Trophoblast cell (in vitro differentiated cells and primary cell): Measurements from ENCODE around the gene MAN1C1.

Source experiments
- DNase-seq, 2 donors: peaks; one replicate each; pipeline ENCODE4 v3.0.0-alpha.2; 2016
- H2AFZ ChIP-seq: 2 replicates; pipeline ENCODE4 v1.6.1; 2013; ENCODE audit warnings: low read length, moderate library complexity, mild to moderate bottlenecking; ENCODE audit not compliant: insufficient read depth, poor library complexity
- H2AK5ac ChIP-seq: 2 replicates; pipeline ENCODE4 v1.6.1; 2013; ENCODE audit warnings: mild to moderate bottlenecking, low read length
- H2BK120ac ChIP-seq: 2 replicates; pipeline ENCODE4 v1.6.1; 2013; ENCODE audit warnings: low read length, mild to moderate bottlenecking, moderate library complexity; ENCODE audit not compliant: insufficient read depth, poor library complexity
- H2BK12ac ChIP-seq: 2 replicates; pipeline ENCODE4 v1.6.1; 2013; ENCODE audit warnings: mild to moderate bottlenecking, low read length, moderate library complexity
- H2BK5ac ChIP-seq: 2 replicates; pipeline ENCODE4 v1.6.1; 2013; ENCODE audit warnings: low read length, low read depth, moderate library complexity, mild to moderate bottlenecking; ENCODE audit not compliant: poor library complexity
- H3K14ac ChIP-seq: 2 replicates; pipeline ENCODE4 v1.6.1; 2013; ENCODE audit warnings: mild to moderate bottlenecking, low read length
- H3K18ac ChIP-seq: 2 replicates; pipeline ENCODE4 v1.6.1; 2013; ENCODE audit warnings: mild to moderate bottlenecking, low read length
- H3K23ac ChIP-seq: 2 replicates; pipeline ENCODE4 v1.6.1; 2013; ENCODE audit warnings: low read length
- H3K27ac ChIP-seq: 2 replicates; pipeline ENCODE4 v1.5.1; 2013; ENCODE audit warnings: low read depth, mild to moderate bottlenecking, inconsistent platforms, low read length, moderate library complexity
- H3K27me3 ChIP-seq: 2 replicates; pipeline ENCODE4 v1.6.1; 2013; ENCODE audit warnings: inconsistent platforms, mild to moderate bottlenecking, low read length, moderate library complexity; ENCODE audit not compliant: insufficient read depth
- H3K36me3 ChIP-seq, 2 experiments: 1 replicate in 1 of 2; 2 replicates in 1 of 2; pipeline ENCODE4 v1.6.1; 2013; ENCODE audit warnings: low read length in 2 of 2, mild to moderate bottlenecking in 2 of 2, moderate library complexity in 1 of 2; ENCODE audit not compliant: insufficient read depth in 2 of 2, control insufficient read depth in 1 of 2
- H3K4ac ChIP-seq: 2 replicates; pipeline ENCODE4 v1.6.1; 2013; ENCODE audit warnings: low read depth, mild to moderate bottlenecking, low read length, moderate library complexity
- H3K4me1 ChIP-seq, 2 experiments: 1 replicate in 1 of 2; 2 replicates in 1 of 2; pipeline ENCODE4 v1.6.1; 2013; ENCODE audit warnings: low read length in 2 of 2, mild to moderate bottlenecking in 2 of 2, moderate library complexity in 1 of 2; ENCODE audit not compliant: insufficient read depth in 2 of 2, control insufficient read depth in 1 of 2
- H3K4me2 ChIP-seq: 2 replicates; pipeline ENCODE4 v1.6.1; 2013; ENCODE audit warnings: inconsistent platforms, mild to moderate bottlenecking, low read length, moderate library complexity
- H3K4me3 ChIP-seq: 2 replicates; pipeline ENCODE4 v1.5.1; 2013; ENCODE audit warnings: mild to moderate bottlenecking, low read depth, low read length, inconsistent platforms
- H3K79me1 ChIP-seq: one replicate; pipeline ENCODE4 v1.6.1; 2013; ENCODE audit warnings: low read length
- H3K79me2 ChIP-seq: 2 replicates; pipeline ENCODE4 v1.6.1; 2013; ENCODE audit warnings: low read length, mild to moderate bottlenecking; ENCODE audit not compliant: control insufficient read depth, insufficient read depth, poor library complexity
- H3K9ac ChIP-seq: 2 replicates; pipeline ENCODE4 v1.6.1; 2013; ENCODE audit warnings: mild to moderate bottlenecking, low read length
- H3K9me3 ChIP-seq: 2 replicates; pipeline ENCODE4 v1.6.1; 2013; ENCODE audit warnings: low read depth, mild to moderate bottlenecking, control low read depth, inconsistent platforms, low read length; ENCODE audit not compliant: insufficient read depth
- H4K12ac ChIP-seq: 2 replicates; pipeline ENCODE4 v1.6.1; 2013; ENCODE audit warnings: low read depth, mild to moderate bottlenecking, low read length, moderate library complexity
- H4K8ac ChIP-seq: 2 replicates; pipeline ENCODE4 v1.6.1; 2013; ENCODE audit warnings: low read depth, mild to moderate bottlenecking, low read length, moderate library complexity
- H4K91ac ChIP-seq: one replicate; pipeline ENCODE4 v1.6.1; 2013; ENCODE audit warnings: low read depth, mild to moderate bottlenecking, low read length, moderate library complexity
- WGBS: extraction: QIAGEN DNeasy Blood & Tissue Kit; methylation state at CpG from one replicate; pipeline ENCODE4 v1.1.7; 2013; ENCODE audit warnings: missing lambda C conversion rate; ENCODE audit not compliant: insufficient read length, insufficient coverage; ENCODE audit errors: extremely low coverage; 5-methylcytosine and 5-hydroxymethylcytosine counted together

MAN1C1 gene

GRCh38 chr1:25609921-25610320 is 6.7 kb upstream of the MAN1C1 start:
- Histone ChIP-seq H2BK120ac (no peak overlapping the region), H3K4me3 (no peak overlapping the region), H3K9me3 (no peaks in the 10 kb centered on the region), H3K9ac (no peak overlapping the region), H3K79me2 (no peaks in the 10 kb centered on the region), H2AFZ (no peak overlapping the region), H3K18ac (no peak overlapping the region), H3K27ac (no peak overlapping the region), H4K91ac (no peak overlapping the region), H3K23ac (no peak overlapping the region), H3K14ac (no peak overlapping the region), H3K4ac (no peak overlapping the region), H3K36me3 (no peaks in the 10 kb centered on the region), H2BK12ac (no peak overlapping the region), H3K4me2 (no peak overlapping the region), H4K12ac (no peak overlapping the region), H3K27me3 (peaks cover 4% of the 10 kb centered on the region), H2AK5ac (no peak overlapping the region), H4K8ac (no peak overlapping the region), H3K4me1 (peaks cover 0 to 2% of the 10 kb centered on the region in 2 experiments), H3K79me1 (no peaks in the 10 kb centered on the region), H2BK5ac (no peak overlapping the region)
- DNase-seq: no peak
- no CpG with 5 or more reads among the region's 6 CpGs for WGBS

GRCh38 chr1:25610822-25611630 is 5.6 kb upstream of the MAN1C1 start:
- H3K23ac ChIP-seq: no peak overlapping the region
- no peaks in the 10 kb centered on the region for H3K79me2 ChIP-seq
- peaks cover 7% of the 10 kb centered on the region for H3K27me3 ChIP-seq
- H2BK120ac ChIP-seq: no peak overlapping the region
- H4K12ac ChIP-seq: no peak overlapping the region
- peaks cover 0 to 2% of the 10 kb centered on the region in 2 experiments for H3K4me1 ChIP-seq
- no peak for DNase-seq
- H2AFZ ChIP-seq: no peak overlapping the region
- no peak overlapping the region for H3K18ac ChIP-seq
- H3K4me3 ChIP-seq: no peak overlapping the region
- no peak overlapping the region for H2BK5ac ChIP-seq
- H3K27ac ChIP-seq: no peak overlapping the region
- no peak overlapping the region for H3K14ac ChIP-seq
- H3K4ac ChIP-seq: no peak overlapping the region
- no peak overlapping the region for H2BK12ac ChIP-seq
- H3K9ac ChIP-seq: no peak overlapping the region
- no peak overlapping the region for H4K8ac ChIP-seq
- H3K36me3 ChIP-seq: no peaks in the 10 kb centered on the region
- no CpG with 5 or more reads among the region's 8 CpGs for WGBS
- no peak overlapping the region for H4K91ac ChIP-seq
- H3K9me3 ChIP-seq: no peaks in the 10 kb centered on the region
- H3K79me1 ChIP-seq: no peaks in the 10 kb centered on the region
- no peak overlapping the region for H3K4me2 ChIP-seq
- no peak overlapping the region for H2AK5ac ChIP-seq

GRCh38 chr1:25611843-25612242 is 4.7 kb upstream of the MAN1C1 start:
- no peaks in the 10 kb centered on the region for H3K36me3 ChIP-seq
- no peak overlapping the region for H2BK120ac ChIP-seq
- DNase-seq: no peak
- H3K4me3 ChIP-seq: no peak overlapping the region
- H3K23ac ChIP-seq: no peak overlapping the region
- 100% methylated on average over 1 of the region's 1 CpG for WGBS
- H3K4me1 ChIP-seq: peaks cover 0 to 5% of the 10 kb centered on the region in 2 experiments
- H4K12ac ChIP-seq: no peak overlapping the region
- H4K91ac ChIP-seq: no peak overlapping the region
- H2AFZ ChIP-seq: no peak overlapping the region
- H3K9me3 ChIP-seq: no peaks in the 10 kb centered on the region
- no peak overlapping the region for H2BK5ac ChIP-seq
- no peak overlapping the region for H4K8ac ChIP-seq
- no peak overlapping the region for H2BK12ac ChIP-seq
- H3K9ac ChIP-seq: no peak overlapping the region
- H3K4me2 ChIP-seq: no peak overlapping the region
- no peak overlapping the region for H2AK5ac ChIP-seq
- H3K79me2 ChIP-seq: no peaks in the 10 kb centered on the region
- H3K27ac ChIP-seq: no peak overlapping the region
- H3K79me1 ChIP-seq: no peaks in the 10 kb centered on the region
- H3K4ac ChIP-seq: no peak overlapping the region
- H3K18ac ChIP-seq: no peak overlapping the region
- H3K14ac ChIP-seq: no peak overlapping the region
- peaks cover 7% of the 10 kb centered on the region for H3K27me3 ChIP-seq

DNA sequence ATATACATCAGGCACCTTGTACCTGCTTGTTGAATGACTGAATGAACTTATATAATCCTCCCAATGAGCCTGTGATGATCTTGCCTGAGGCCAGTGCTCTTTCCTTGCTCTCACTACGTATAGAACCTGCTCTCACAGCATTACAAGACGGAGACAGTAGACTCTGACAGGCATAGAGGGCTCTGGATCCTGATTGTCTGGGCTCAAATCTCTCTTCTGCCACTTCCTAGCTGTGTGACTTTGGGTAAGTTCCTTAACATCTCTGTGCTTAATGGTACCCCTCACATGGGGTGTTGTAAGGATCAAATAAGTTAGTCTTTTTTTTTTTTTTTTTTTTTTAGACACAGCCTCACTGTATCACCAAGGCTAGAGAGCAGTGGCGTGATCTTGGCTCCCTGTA is 4.2 kb upstream of the MAN1C1 start:
- Histone ChIP-seq H4K8ac (no peak overlapping the region), H2BK12ac (no peak overlapping the region), H3K4ac (no peak overlapping the region), H3K79me1 (no peaks in the 10 kb centered on the region), H3K9me3 (no peaks in the 10 kb centered on the region), H3K36me3 (no peaks in the 10 kb centered on the region), H3K27ac (no peak overlapping the region), H3K18ac (no peak overlapping the region), H2AK5ac (no peak overlapping the region), H2BK5ac (no peak overlapping the region), H3K79me2 (no peaks in the 10 kb centered on the region), H4K12ac (no peak overlapping the region), H3K4me3 (no peak overlapping the region), H3K27me3 (peaks cover 13% of the 10 kb centered on the region), H2BK120ac (no peak overlapping the region), H2AFZ (no peak overlapping the region), H3K4me2 (no peak overlapping the region), H4K91ac (no peak overlapping the region), H3K4me1 (peaks cover 3 to 9% of the 10 kb centered on the region in 2 experiments), H3K23ac (no peak overlapping the region), H3K9ac (no peak overlapping the region), H3K14ac (no peak overlapping the region)
- DNase-seq: no peak
- no CpG with 5 or more reads among the region's 3 CpGs for WGBS
